ENCODE data around the gene SNRNP70. TPM values are rescaled to one million over a fixed set of nuclear protein-coding genes. Genes with fewer than 3 reads are reported as not detected.

The SNRNP70 gene
- total and polyA plus RNA-seq, 2 donors (not counting 1 experiment from before 2014, with no cell fraction given), result 72.2 to 142 TPM

DNA sequence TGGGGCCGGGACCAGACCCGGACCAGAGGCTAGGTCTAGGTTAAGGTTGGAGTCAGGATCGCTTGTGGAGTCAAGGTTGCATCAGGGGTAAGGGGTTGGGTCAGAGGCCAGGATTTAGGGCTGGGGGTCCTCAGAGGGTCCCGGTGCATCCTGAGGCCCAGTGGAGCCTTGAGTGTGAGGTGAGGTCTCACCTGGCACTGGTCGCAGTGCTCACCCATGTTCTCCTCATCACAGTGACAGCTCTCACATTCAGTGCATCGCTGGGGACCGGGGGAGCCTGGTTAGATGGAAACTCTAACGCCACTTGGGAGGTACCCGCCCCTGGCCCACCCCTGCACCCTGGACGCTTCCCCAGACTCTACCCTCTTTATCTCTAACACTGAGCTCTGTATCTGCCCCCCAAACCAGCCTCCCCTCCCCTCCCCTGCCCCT, 66.9 kb downstream of the SNRNP70 start:
- Histone ChIP-seq H4K20me1 (ENCODE audit: control insufficient read depth, extremely low read depth, insufficient read depth, low read length) (no peaks in the 10 kb centered on the region), H3K4me3 (replicated peaks in 1 of 4; ENCODE audit: control extremely low read depth in 1 of 4, insufficient read depth in 1 of 4, low read depth in 3 of 4, low read length in 4 of 4) (no peak overlapping the region), H3K36me3 (ENCODE audit: control insufficient read depth, insufficient read depth, low read length) (no peaks in the 10 kb centered on the region), H3K9ac (ENCODE audit: insufficient read depth, low read length) (no peak overlapping the region), H3K79me2 (ENCODE audit: control insufficient read depth, insufficient read depth, low read length) (no peaks in the 10 kb centered on the region), H3K4me2 (ENCODE audit: extremely low read depth, insufficient read depth, low read length) (no peak overlapping the region), H3K9me3 (ENCODE audit: control insufficient read depth, insufficient read depth, low read depth, low read length) (no peaks in the 10 kb centered on the region), H2AFZ (ENCODE audit: low read length) (no peak overlapping the region), H3K27ac (ENCODE audit: insufficient read depth, low read length) (no peak overlapping the region), H3K27me3 (ENCODE audit: control insufficient read depth, insufficient read depth, low read length) (peaks cover 4% of the 10 kb centered on the region), H3K4me1 (ENCODE audit: control insufficient read depth, extremely low read depth, insufficient read depth, low read length) (peaks cover 4% of the 10 kb centered on the region)
- TF ChIP-seq EZH2 (IDR thresholded peaks at IDR 0.05; ENCODE audit: low read length, missing control alignments), result no peak
- TF ChIP-seq, protein P1, sequence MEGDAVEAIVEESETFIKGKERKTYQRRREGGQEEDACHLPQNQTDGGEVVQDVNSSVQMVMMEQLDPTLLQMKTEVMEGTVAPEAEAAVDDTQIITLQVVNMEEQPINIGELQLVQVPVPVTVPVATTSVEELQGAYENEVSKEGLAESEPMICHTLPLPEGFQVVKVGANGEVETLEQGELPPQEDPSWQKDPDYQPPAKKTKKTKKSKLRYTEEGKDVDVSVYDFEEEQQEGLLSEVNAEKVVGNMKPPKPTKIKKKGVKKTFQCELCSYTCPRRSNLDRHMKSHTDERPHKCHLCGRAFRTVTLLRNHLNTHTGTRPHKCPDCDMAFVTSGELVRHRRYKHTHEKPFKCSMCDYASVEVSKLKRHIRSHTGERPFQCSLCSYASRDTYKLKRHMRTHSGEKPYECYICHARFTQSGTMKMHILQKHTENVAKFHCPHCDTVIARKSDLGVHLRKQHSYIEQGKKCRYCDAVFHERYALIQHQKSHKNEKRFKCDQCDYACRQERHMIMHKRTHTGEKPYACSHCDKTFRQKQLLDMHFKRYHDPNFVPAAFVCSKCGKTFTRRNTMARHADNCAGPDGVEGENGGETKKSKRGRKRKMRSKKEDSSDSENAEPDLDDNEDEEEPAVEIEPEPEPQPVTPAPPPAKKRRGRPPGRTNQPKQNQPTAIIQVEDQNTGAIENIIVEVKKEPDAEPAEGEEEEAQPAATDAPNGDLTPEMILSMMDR (conservative IDR thresholded peaks at IDR 0.05 in 1 of 2, IDR thresholded peaks at IDR 0.05 in 1 of 2; ENCODE audit: low read depth in 1 of 2, low read length in 2 of 2), result no peak
- DNase-seq (ENCODE audit: low read depth in 2 of 2), result no peak

DNA sequence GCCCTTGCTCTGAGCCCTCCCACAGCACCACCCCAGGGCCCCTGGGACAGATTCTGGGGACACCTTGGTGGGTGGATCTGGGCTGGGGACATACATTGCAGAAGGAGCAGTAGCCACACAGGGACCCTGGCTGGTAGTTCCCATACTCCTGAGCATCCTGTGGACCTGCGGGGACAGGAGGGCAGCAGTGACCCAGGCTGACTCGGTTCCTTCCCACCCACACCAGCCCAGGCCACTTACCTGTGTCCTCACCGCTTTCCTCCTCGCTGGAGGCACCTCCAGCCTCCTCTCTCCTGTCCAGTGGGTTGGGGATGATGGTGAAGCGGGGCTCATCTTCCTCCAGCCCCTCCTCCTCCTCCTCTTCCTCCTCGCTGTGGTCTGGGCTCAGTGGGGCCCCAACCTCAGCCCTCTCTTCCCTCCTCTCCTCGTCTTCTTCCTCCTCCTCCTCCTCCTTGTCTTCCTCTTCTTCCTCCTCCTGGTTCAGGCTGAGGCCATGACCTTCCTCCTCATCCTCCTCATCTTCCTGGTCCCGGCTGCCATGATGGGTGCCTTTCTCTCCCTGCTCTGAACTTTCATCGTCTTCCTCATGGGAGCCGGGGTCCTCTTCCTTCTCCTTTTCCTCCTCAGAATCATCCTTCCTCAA, 68.0 kb downstream of the SNRNP70 start:
- Histone ChIP-seq H3K9ac (ENCODE audit: insufficient read depth, low read length) (no peak overlapping the region), H3K9me3 (ENCODE audit: control insufficient read depth, insufficient read depth, low read depth, low read length) (no peaks in the 10 kb centered on the region), H3K27ac (ENCODE audit: insufficient read depth, low read length) (no peak overlapping the region), H3K4me1 (ENCODE audit: control insufficient read depth, extremely low read depth, insufficient read depth, low read length) (peaks cover 5% of the 10 kb centered on the region), H3K4me3 (replicated peaks in 1 of 4; ENCODE audit: control extremely low read depth in 1 of 4, insufficient read depth in 1 of 4, low read depth in 3 of 4, low read length in 4 of 4) (no peak overlapping the region), H3K4me2 (ENCODE audit: extremely low read depth, insufficient read depth, low read length) (no peak overlapping the region), H3K79me2 (ENCODE audit: control insufficient read depth, insufficient read depth, low read length) (no peaks in the 10 kb centered on the region), H3K27me3 (ENCODE audit: control insufficient read depth, insufficient read depth, low read length) (peaks cover 2% of the 10 kb centered on the region), H4K20me1 (ENCODE audit: control insufficient read depth, extremely low read depth, insufficient read depth, low read length) (no peaks in the 10 kb centered on the region), H2AFZ (ENCODE audit: low read length) (no peak overlapping the region), H3K36me3 (ENCODE audit: control insufficient read depth, insufficient read depth, low read length) (no peaks in the 10 kb centered on the region)
- TF ChIP-seq EZH2 (IDR thresholded peaks at IDR 0.05; ENCODE audit: low read length, missing control alignments), result no peak
- no peak for DNase-seq (ENCODE audit: low read depth in 2 of 2)

DNA sequence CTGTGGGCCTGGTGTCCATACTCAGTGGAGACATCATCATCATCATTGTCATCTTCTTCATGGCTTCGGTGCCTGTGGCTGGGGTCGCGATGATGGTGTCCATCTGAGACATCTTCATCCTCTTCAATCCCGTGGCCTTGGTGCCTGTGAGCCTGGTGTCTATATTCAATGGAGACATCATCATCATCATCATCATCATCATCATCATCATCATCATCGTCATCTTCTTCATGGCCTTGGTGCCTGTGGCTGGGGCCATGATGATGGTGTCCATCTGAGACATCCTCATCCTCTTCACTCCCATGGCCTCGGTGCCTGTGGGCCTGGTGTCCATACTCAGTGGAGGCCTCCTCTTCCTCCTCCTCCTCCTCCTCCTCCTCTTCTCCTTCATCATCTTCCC, 69.0 kb downstream of the SNRNP70 start:
- Histone ChIP-seq H2AFZ (ENCODE audit: low read length) (no peak overlapping the region), H3K27ac (ENCODE audit: insufficient read depth, low read length) (no peak overlapping the region), H3K36me3 (ENCODE audit: control insufficient read depth, insufficient read depth, low read length) (no peaks in the 10 kb centered on the region), H3K9ac (ENCODE audit: insufficient read depth, low read length) (no peak overlapping the region), H3K4me3 (replicated peaks in 1 of 4; ENCODE audit: control extremely low read depth in 1 of 4, insufficient read depth in 1 of 4, low read depth in 3 of 4, low read length in 4 of 4) (no peak overlapping the region), H3K27me3 (ENCODE audit: control insufficient read depth, insufficient read depth, low read length) (no peaks in the 10 kb centered on the region), H3K79me2 (ENCODE audit: control insufficient read depth, insufficient read depth, low read length) (no peaks in the 10 kb centered on the region), H3K9me3 (ENCODE audit: control insufficient read depth, insufficient read depth, low read depth, low read length) (no peaks in the 10 kb centered on the region), H3K4me1 (ENCODE audit: control insufficient read depth, extremely low read depth, insufficient read depth, low read length) (peaks cover 5% of the 10 kb centered on the region), H3K4me2 (ENCODE audit: extremely low read depth, insufficient read depth, low read length) (no peak overlapping the region), H4K20me1 (ENCODE audit: control insufficient read depth, extremely low read depth, insufficient read depth, low read length) (no peaks in the 10 kb centered on the region)
- TF ChIP-seq, protein P1 (conservative IDR thresholded peaks at IDR 0.05 in 1 of 2, IDR thresholded peaks at IDR 0.05 in 1 of 2; ENCODE audit: low read depth in 1 of 2, low read length in 2 of 2), result no peak
- TF ChIP-seq EZH2 (IDR thresholded peaks at IDR 0.05; ENCODE audit: low read length, missing control alignments), result no peak
- no peak for DNase-seq (ENCODE audit: low read depth in 2 of 2)
